ENCODE measurements around the gene TBC1D24. TPM values are rescaled to one million over a fixed set of nuclear protein-coding genes. Genes with fewer than 3 reads are reported as not detected.

Gene TBC1D24
- total and polyA plus RNA-seq, 2 donors (not counting 1 experiment from before 2014, with no cell fraction given): 7.1 to 9.4 TPM

DNA sequence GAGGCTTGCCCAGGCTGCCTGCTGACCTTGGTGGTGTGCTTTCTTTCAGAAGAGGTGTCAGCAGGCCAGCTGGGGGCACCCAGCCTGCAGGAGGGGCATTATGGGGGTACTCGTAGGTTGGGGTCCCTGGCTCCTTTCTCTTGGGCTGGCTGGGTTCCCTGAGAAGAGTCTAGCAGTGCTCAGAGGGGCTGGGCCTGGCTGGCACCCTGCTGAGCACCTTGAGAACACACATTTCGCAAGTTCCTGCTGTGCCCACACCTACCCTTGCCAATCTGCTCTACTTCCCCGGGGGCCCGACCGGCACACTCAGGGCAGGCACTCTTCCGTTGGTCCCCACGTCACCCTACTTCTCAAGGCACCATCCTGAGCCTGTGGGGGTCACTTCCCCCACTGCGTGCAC lies 51.2 kb downstream of the TBC1D24 start:
- ATAC-seq (ENCODE audit: low read depth) (no peak), DNase-seq (no peak)
- no peaks in the 10 kb centered on the region for H3K27me3 Mint-ChIP-seq
- CTCF ChIA-PET: no interaction called here
- Histone ChIP-seq H3K79me2 (ENCODE audit: control insufficient read depth, insufficient read depth, low read length) (peaks cover 78% of the 10 kb centered on the region), H3K4me1 (ENCODE audit: control insufficient read depth in 2 of 2, insufficient read depth in 2 of 2, low read length in 2 of 2) (peaks cover 7 to 9% of the 10 kb centered on the region in 2 donors), H3K9ac (ENCODE audit: low read length) (no peak overlapping the region), H3K4me3 (ENCODE audit: control extremely low read depth in 1 of 5, extremely low read depth in 1 of 5, insufficient read depth in 1 of 5, low read depth in 2 of 5, low read length in 4 of 5) (no peak overlapping the region), H3K9me3 (ENCODE audit: control extremely low read depth in 1 of 3, control insufficient read depth in 2 of 3, insufficient read depth in 1 of 3, low read length in 2 of 3) (peaks cover 0 to 1% (median 0%) of the 10 kb centered on the region in 3 donors), H3K4me2 (replicated peaks; ENCODE audit: low read depth, low read length, poor library complexity, severe bottlenecking) (no peak overlapping the region), H3K27ac (ENCODE audit: low read length in 2 of 2) (no peak overlapping the region), H3K27me3 (replicated peaks in 1 of 4; ENCODE audit: control extremely low read depth in 1 of 4, control insufficient read depth in 3 of 4, insufficient read depth in 4 of 4, low read length in 3 of 4) (no peaks in the 10 kb centered on the region), H2AFZ (ENCODE audit: insufficient read depth, low read depth, low read length, poor library complexity, severe bottlenecking) (no peak overlapping the region), H3K36me3 (replicated peaks in 1 of 2; ENCODE audit: control extremely low read depth in 1 of 2, control insufficient read depth in 1 of 2, extremely low read depth in 1 of 2, insufficient read depth in 2 of 2, low read length in 1 of 2) (peaks cover 0 to 70% of the 10 kb centered on the region in 2 experiments), H4K20me1 (ENCODE audit: control insufficient read depth, insufficient read depth, low read length, poor library complexity, severe bottlenecking) (peaks cover 18% of the 10 kb centered on the region)
- WGBS (ENCODE audit: insufficient coverage): 87% methylated on average over 7 of the region's 8 CpGs
- no peak overlapping the region for H3K27ac Mint-ChIP-seq
- POLR2A ChIA-PET: no interaction called here
- no peaks in the 10 kb centered on the region for H3K9me3 Mint-ChIP-seq (ENCODE audit: insufficient read depth)
- no peak overlapping the region for H3K4me3 Mint-ChIP-seq
- TF ChIP-seq, protein P1, sequence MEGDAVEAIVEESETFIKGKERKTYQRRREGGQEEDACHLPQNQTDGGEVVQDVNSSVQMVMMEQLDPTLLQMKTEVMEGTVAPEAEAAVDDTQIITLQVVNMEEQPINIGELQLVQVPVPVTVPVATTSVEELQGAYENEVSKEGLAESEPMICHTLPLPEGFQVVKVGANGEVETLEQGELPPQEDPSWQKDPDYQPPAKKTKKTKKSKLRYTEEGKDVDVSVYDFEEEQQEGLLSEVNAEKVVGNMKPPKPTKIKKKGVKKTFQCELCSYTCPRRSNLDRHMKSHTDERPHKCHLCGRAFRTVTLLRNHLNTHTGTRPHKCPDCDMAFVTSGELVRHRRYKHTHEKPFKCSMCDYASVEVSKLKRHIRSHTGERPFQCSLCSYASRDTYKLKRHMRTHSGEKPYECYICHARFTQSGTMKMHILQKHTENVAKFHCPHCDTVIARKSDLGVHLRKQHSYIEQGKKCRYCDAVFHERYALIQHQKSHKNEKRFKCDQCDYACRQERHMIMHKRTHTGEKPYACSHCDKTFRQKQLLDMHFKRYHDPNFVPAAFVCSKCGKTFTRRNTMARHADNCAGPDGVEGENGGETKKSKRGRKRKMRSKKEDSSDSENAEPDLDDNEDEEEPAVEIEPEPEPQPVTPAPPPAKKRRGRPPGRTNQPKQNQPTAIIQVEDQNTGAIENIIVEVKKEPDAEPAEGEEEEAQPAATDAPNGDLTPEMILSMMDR (IDR thresholded peaks at IDR 0.05): no peak
- TF ChIP-seq EZH2 (IDR thresholded peaks at IDR 0.05; ENCODE audit: borderline replicate concordance, insufficient read depth, low read depth, low read length, poor library complexity, severe bottlenecking): no peak
- H3K4me1 Mint-ChIP-seq: peaks cover 19% of the 10 kb centered on the region
- intact Hi-C loops (cut with micrococcal nuclease): no loop called here

DNA sequence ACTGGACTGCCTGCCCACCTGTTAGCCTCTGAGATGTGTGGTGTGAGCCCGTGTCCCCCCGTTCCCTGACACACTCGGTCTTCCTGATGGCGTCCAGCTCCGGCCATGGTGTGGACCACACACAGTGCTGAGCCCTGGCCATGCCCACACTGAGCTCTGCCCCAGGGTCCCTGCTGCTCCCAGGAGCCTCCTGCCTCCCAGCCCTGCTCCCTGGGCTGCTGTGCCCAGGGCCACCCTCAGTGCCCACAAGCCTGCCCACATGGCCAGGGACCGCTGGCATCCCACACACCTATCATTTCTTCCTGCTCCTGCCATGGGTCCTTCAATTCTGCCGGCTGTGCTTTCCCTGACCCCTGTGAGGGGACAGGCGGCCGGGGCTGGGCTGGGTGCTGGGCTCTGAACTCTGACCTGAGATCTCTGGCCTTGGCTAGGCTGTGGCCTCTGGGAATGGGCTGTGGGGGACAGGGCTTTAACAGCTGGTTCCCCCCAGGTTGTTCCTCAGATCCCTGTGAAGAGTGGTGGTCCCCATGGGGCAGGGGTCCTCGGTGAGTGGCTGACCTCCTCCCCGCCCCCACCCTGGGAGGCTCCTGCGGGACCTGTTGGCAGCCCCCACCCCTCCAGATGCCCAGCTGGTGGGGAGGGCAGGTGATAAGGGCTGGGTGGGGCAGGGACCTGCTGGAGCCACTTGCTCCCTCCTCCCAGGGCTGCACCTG lies 52.3 kb downstream of the TBC1D24 start:
- H3K27ac Mint-ChIP-seq: no peak overlapping the region
- H3K4me1 Mint-ChIP-seq: peaks cover 22% of the 10 kb centered on the region
- H3K4me2 ChIP-seq (replicated peaks; ENCODE audit: low read depth, low read length, poor library complexity, severe bottlenecking): no peak overlapping the region

More for the DNA sequence above, 52.3 kb downstream of the TBC1D24 start:
- no peaks in the 10 kb centered on the region for H3K27me3 Mint-ChIP-seq
- H4K20me1 ChIP-seq (ENCODE audit: control insufficient read depth, insufficient read depth, low read length, poor library complexity, severe bottlenecking): peaks cover 16% of the 10 kb centered on the region
- CTCF ChIA-PET: no interaction called here
- no peak overlapping the region for H3K9ac ChIP-seq (ENCODE audit: low read length)
- H3K27ac ChIP-seq (ENCODE audit: low read length in 2 of 2): no peak overlapping the region
- H3K4me1 ChIP-seq (ENCODE audit: control insufficient read depth in 2 of 2, insufficient read depth in 2 of 2, low read length in 2 of 2): peaks cover 8 to 9% of the 10 kb centered on the region in 2 donors
- no peaks in the 10 kb centered on the region for H3K9me3 ChIP-seq (ENCODE audit: control extremely low read depth in 1 of 3, control insufficient read depth in 2 of 3, insufficient read depth in 1 of 3, low read length in 2 of 3)
- H3K9me3 Mint-ChIP-seq (ENCODE audit: insufficient read depth): no peaks in the 10 kb centered on the region
- no peaks in the 10 kb centered on the region for H3K27me3 ChIP-seq (replicated peaks in 1 of 4; ENCODE audit: control extremely low read depth in 1 of 4, control insufficient read depth in 3 of 4, insufficient read depth in 4 of 4, low read length in 3 of 4)
- peaks cover 68% of the 10 kb centered on the region for H3K79me2 ChIP-seq (ENCODE audit: control insufficient read depth, insufficient read depth, low read length)
- WGBS (ENCODE audit: insufficient coverage): 100% methylated on average over 7 of the region's 12 CpGs
- intact Hi-C loops (cut with micrococcal nuclease): no loop called here
- peaks cover 0 to 64% of the 10 kb centered on the region in 2 experiments for H3K36me3 ChIP-seq (replicated peaks in 1 of 2; ENCODE audit: control extremely low read depth in 1 of 2, control insufficient read depth in 1 of 2, extremely low read depth in 1 of 2, insufficient read depth in 2 of 2, low read length in 1 of 2)
- DNase-seq: no peak
- H2AFZ ChIP-seq (ENCODE audit: insufficient read depth, low read depth, low read length, poor library complexity, severe bottlenecking): no peak overlapping the region
- POLR2A ChIA-PET: interaction anchor here (0.8 kb wide), 1 partner anchor 10 kb away, joined by 4 read pairs; the partner anchor contains the start of gene PDPK1
- no peak for ATAC-seq (ENCODE audit: low read depth)
- H3K4me3 ChIP-seq (ENCODE audit: control extremely low read depth in 1 of 5, extremely low read depth in 1 of 5, insufficient read depth in 1 of 5, low read depth in 2 of 5, low read length in 4 of 5): no peak overlapping the region
- TF ChIP-seq, protein P1 (IDR thresholded peaks at IDR 0.05): no peak
- no peak for TF ChIP-seq EZH2 (IDR thresholded peaks at IDR 0.05; ENCODE audit: borderline replicate concordance, insufficient read depth, low read depth, low read length, poor library complexity, severe bottlenecking)
- H3K4me3 Mint-ChIP-seq: no peak overlapping the region

All from B cell (primary cell).